Activated naive CD4-positive, alpha-beta T cell treated with anti-CD3 and anti-CD28 coated beads, Interleukin-2, amount 50 U/mL, for 16 hours (primary cell): Measurements from ENCODE around the gene SARS2.

Experiments
- DNase-seq: peaks from one replicate; pipeline ENCODE4 v3.0.0-alpha.2; 2020

Gene SARS2

GRCh38 chr19:38917516-38917915, 13.0 kb downstream of the SARS2 start:
- no peak for DNase-seq

GRCh38 chr19:38915329-38916321, 14.9 kb downstream of the SARS2 start:
- DNase-seq, result no peak

- DNase-seq, result no peak
These were observed 16.6 kb downstream of the SARS2 start for GRCh38 chr19:38913958-38914357.

- no peak for DNase-seq
These were observed 17.7 kb downstream of the SARS2 start for GRCh38 chr19:38912600-38913514.

- no peak for DNase-seq
These were observed 19.1 kb downstream of the SARS2 start for GRCh38 chr19:38911388-38912001.

GRCh38 chr19:38910488-38910887, 20.1 kb downstream of the SARS2 start:
- no peak for DNase-seq

GRCh38 chr19:38908911-38909310, 21.7 kb downstream of the SARS2 start:
- no peak for DNase-seq

- DNase-seq, result no peak
These were observed 22.9 kb downstream of the SARS2 start for GRCh38 chr19:38907670-38908069.

GRCh38 chr19:38907227-38907626, 23.3 kb downstream of the SARS2 start:
- DNase-seq, result no peak

- DNase-seq, result no peak
These were observed 24.9 kb downstream of the SARS2 start for GRCh38 chr19:38905620-38906019.

GRCh38 chr19:38904581-38905539, 25.7 kb downstream of the SARS2 start:
- no peak for DNase-seq

- DNase-seq, result no peak
These were observed 28.9 kb downstream of the SARS2 start for GRCh38 chr19:38901683-38902082.

- DNase-seq, result no peak
These were observed 29.8 kb downstream of the SARS2 start for GRCh38 chr19:38900743-38901190.

GRCh38 chr19:38900202-38900629, 30.3 kb downstream of the SARS2 start:
- DNase-seq, result no peak

GRCh38 chr19:38899447-38900201, 30.9 kb downstream of the SARS2 start, which contains the start of the genes NFKBIB and SIRT2:
NFKBIB (plus strand) TSS chr19:38899969; CDS start chr19:38900033, 64 bp downstream.
SIRT2 (minus strand) TSS chr19:38899618; CDS start chr19:38899521, 97 bp downstream.
- DNase-seq, result peak; percentile 99

GRCh38 chr19:38898788-38899446, 31.6 kb downstream of the SARS2 start:
- no peak for DNase-seq

GRCh38 chr19:38894968-38895367, 35.6 kb downstream of the SARS2 start:
- DNase-seq, result no peak

- no peak for DNase-seq
These were observed 37.2 kb downstream of the SARS2 start for GRCh38 chr19:38893341-38893771.

- DNase-seq, result no peak
These were observed 37.7 kb downstream of the SARS2 start for GRCh38 chr19:38892841-38893240.

GRCh38 chr19:38891771-38892170, 38.8 kb downstream of the SARS2 start:
- DNase-seq, result no peak
